HepG2 (cell line): ENCODE data around the gene ARMH3. TPM values are rescaled to one million over a fixed set of nuclear protein-coding genes. Genes with fewer than 3 reads are reported as not detected.

Experiments
- AKAP8 ChIP-seq: sonication (generic); formaldehyde crosslinking; IDR thresholded peaks from 2 replicates; pipeline ENCODE4 v1.5.1; 2020; ENCODE audit warnings: mild to moderate bottlenecking, missing genetic modification reagents
- BCL6 ChIP-seq: IDR thresholded peaks from 2 replicates; pipeline ENCODE4 v1.6.1; 2016; ENCODE audit warnings: missing genetic modification reagents, missing compliant biosample characterization
- CBX1 ChIP-seq: IDR thresholded peaks from one replicate; pipeline ENCODE4 v1.6.1; 2016; ENCODE audit warnings: antibody characterized with exemption, low read depth
- CBX5 ChIP-seq: sonication (generic); formaldehyde crosslinking; IDR thresholded peaks from 2 replicates; pipeline ENCODE4 v1.4.0; 2020; ENCODE audit warnings: missing genetic modification reagents, borderline replicate concordance
- ELF3 ChIP-seq: IDR thresholded peaks from 2 replicates; pipeline ENCODE4 v1.6.1; 2016; ENCODE audit warnings: missing genetic modification reagents, missing compliant biosample characterization
- FLYWCH1 ChIP-seq: sonication (generic); formaldehyde crosslinking; IDR thresholded peaks from 2 replicates; pipeline ENCODE4 v1.8.1; 2023; ENCODE audit warnings: mild to moderate bottlenecking, missing genetic modification reagents
- ISL2 ChIP-seq: sonication (generic); formaldehyde crosslinking; IDR thresholded peaks from 2 replicates; pipeline ENCODE4 v1.5.0; 2020; ENCODE audit warnings: missing genetic modification reagents
- JUNB ChIP-seq: sonication (generic); formaldehyde crosslinking; IDR thresholded peaks from 2 replicates; pipeline ENCODE4 v1.8.0; 2022; ENCODE audit warnings: missing genetic modification reagents, mild to moderate bottlenecking, borderline replicate concordance
- KAT2B ChIP-seq: fragments of 150-350 bp; IDR thresholded peaks from 2 replicates; pipeline ENCODE4 v1.6.1; 2014; ENCODE audit warnings: low read depth, low read length, borderline replicate concordance
- KLF12 ChIP-seq: sonication (generic); formaldehyde crosslinking; IDR thresholded peaks from 2 replicates; pipeline ENCODE4 v1.4.0; 2020; ENCODE audit warnings: missing genetic modification reagents, borderline replicate concordance
- MEF2D ChIP-seq: sonication (generic); formaldehyde crosslinking; IDR thresholded peaks from 2 replicates; pipeline ENCODE4 v1.5.1; 2020; ENCODE audit warnings: mild to moderate bottlenecking, missing genetic modification reagents
- MTF2 ChIP-seq: sonication (generic); formaldehyde crosslinking; IDR thresholded peaks from 2 replicates; pipeline ENCODE4 v1.5.0; 2020; ENCODE audit warnings: missing genetic modification reagents, borderline replicate concordance
- PITX1 ChIP-seq: sonication (generic); formaldehyde crosslinking; IDR thresholded peaks from 2 replicates; pipeline ENCODE4 v1.5.1; 2020; ENCODE audit warnings: mild to moderate bottlenecking, missing genetic modification reagents
- REPIN1 ChIP-seq: sonication (generic); formaldehyde crosslinking; IDR thresholded peaks from 2 replicates; pipeline ENCODE4 v1.8.0; 2022; ENCODE audit warnings: missing genetic modification reagents, low read depth, mild to moderate bottlenecking, borderline replicate concordance
- SALL1 ChIP-seq: sonication (generic); formaldehyde crosslinking; IDR thresholded peaks from 2 replicates; pipeline ENCODE4 v1.8.0; 2022; ENCODE audit warnings: mild to moderate bottlenecking, missing genetic modification reagents
- SRF ChIP-seq: IDR thresholded peaks from 2 replicates; pipeline ENCODE4 v1.6.1; 2011; ENCODE audit warnings: mild to moderate bottlenecking, low read depth, low read length, moderate library complexity
- STAT5B ChIP-seq: sonication (generic); formaldehyde crosslinking; IDR thresholded peaks from 2 replicates; pipeline ENCODE4 v1.4.0; 2020; ENCODE audit warnings: missing genetic modification reagents
- TBL1XR1 ChIP-seq: fragments of 150-350 bp; IDR thresholded peaks from 2 replicates; pipeline ENCODE4 v1.6.1; 2014; ENCODE audit warnings: borderline replicate concordance, low read length; ENCODE audit not compliant: partially characterized antibody
- ZBTB21 ChIP-seq: sonication (generic); formaldehyde crosslinking; IDR thresholded peaks from 2 replicates; pipeline ENCODE4 v1.4.0; 2020; ENCODE audit warnings: missing genetic modification reagents
- ZFX ChIP-seq: sonication (generic); formaldehyde crosslinking; IDR thresholded peaks from 2 replicates; pipeline ENCODE4 v1.4.0; 2020; ENCODE audit warnings: mild to moderate bottlenecking, low read depth, missing genetic modification reagents, moderate library complexity
- ZNF260 ChIP-seq: sonication (generic); formaldehyde crosslinking; IDR thresholded peaks from 2 replicates; pipeline ENCODE4 v1.4.0; 2020; ENCODE audit warnings: missing genetic modification reagents, low read depth, mild to moderate bottlenecking, borderline replicate concordance
- ZNF337 ChIP-seq: sonication (generic); formaldehyde crosslinking; IDR thresholded peaks from 2 replicates; pipeline ENCODE4 v1.5.1; 2020; ENCODE audit warnings: missing genetic modification reagents, low read depth, mild to moderate bottlenecking, borderline replicate concordance
- ZNF383 ChIP-seq: sonication (generic); formaldehyde crosslinking; IDR thresholded peaks from 2 replicates; pipeline ENCODE4 v1.4.0; 2020; ENCODE audit warnings: missing genetic modification reagents, mild to moderate bottlenecking, borderline replicate concordance
- ZNF451 ChIP-seq: sonication (generic); formaldehyde crosslinking; IDR thresholded peaks from 2 replicates; pipeline ENCODE4 v1.5.0; 2020; ENCODE audit warnings: mild to moderate bottlenecking, missing genetic modification reagents
- ZNF598 ChIP-seq: sonication (generic); formaldehyde crosslinking; IDR thresholded peaks from 2 replicates; pipeline ENCODE4 v1.5.1; 2020; ENCODE audit warnings: mild to moderate bottlenecking, missing genetic modification reagents, borderline replicate concordance
- ZNF614 ChIP-seq: IDR thresholded peaks from 2 replicates; pipeline ENCODE4 v1.6.1; 2018; ENCODE audit warnings: missing biosample characterization, missing genetic modification reagents, inconsistent platforms, borderline replicate concordance
- ZNF747 ChIP-seq: sonication (generic); formaldehyde crosslinking; IDR thresholded peaks from 2 replicates; pipeline ENCODE4 v1.8.1; 2023; ENCODE audit warnings: missing genetic modification reagents, mild to moderate bottlenecking, borderline replicate concordance
- ZNF749 ChIP-seq: sonication (generic); formaldehyde crosslinking; IDR thresholded peaks from 2 replicates; pipeline ENCODE4 v1.8.0; 2022; ENCODE audit warnings: mild to moderate bottlenecking, missing genetic modification reagents, moderate library complexity, borderline replicate concordance
- ZNF772 ChIP-seq: sonication (generic); formaldehyde crosslinking; IDR thresholded peaks from 2 replicates; pipeline ENCODE4 v1.5.0; 2020; ENCODE audit warnings: mild to moderate bottlenecking, missing genetic modification reagents
- ZNF816 ChIP-seq: sonication (generic); formaldehyde crosslinking; IDR thresholded peaks from 2 replicates; pipeline ENCODE4 v1.8.0; 2022; ENCODE audit warnings: missing genetic modification reagents, mild to moderate bottlenecking, borderline replicate concordance
- polyA plus RNA-seq, 8 experiments: library from polyadenylated mRNA; depleted of rRNA in 3 of 8; stranded (reverse) in 7 of 8; unstranded in 1 of 8; fragments of >200 nt; fragmentation: Illumina TruSeq in 4 of 8; extraction: Trizol in 4 of 8; gene quantifications; 2 replicates each; pipeline versions ENCODE4 v1.2.1 to v1.2.3, GENCODE V29; 2011 to 2016; ENCODE audit warnings: low read depth in 4 of 8, missing spikeins in 1 of 8, mixed read lengths in 1 of 8; ENCODE audit not compliant: insufficient read depth in 1 of 8
- total RNA-seq, 5 experiments: library from RNA; depleted of rRNA; stranded (reverse); fragments of >200 nt; fragmentation: Illumina TruSeq; extraction: Trizol; gene quantifications; 2 replicates each; pipeline ENCODE4 v1.2.3, GENCODE V29; 2016; ENCODE audit warnings: low read depth in 1 of 5
- TF ChIP-seq, protein P1 (sequence below): sonication (generic); formaldehyde crosslinking; IDR thresholded peaks from 2 replicates; pipeline ENCODE4 v1.8.0; 2022; ENCODE audit warnings: mild to moderate bottlenecking, missing genetic modification reagents, borderline replicate concordance

The ARMH3 gene
- total and polyA plus RNA-seq, 2 of the 13 experiments (the other 11 are each of a cell fraction or from before 2014, with no cell fraction given) = 8.4 to 16.9 TPM

DNA sequence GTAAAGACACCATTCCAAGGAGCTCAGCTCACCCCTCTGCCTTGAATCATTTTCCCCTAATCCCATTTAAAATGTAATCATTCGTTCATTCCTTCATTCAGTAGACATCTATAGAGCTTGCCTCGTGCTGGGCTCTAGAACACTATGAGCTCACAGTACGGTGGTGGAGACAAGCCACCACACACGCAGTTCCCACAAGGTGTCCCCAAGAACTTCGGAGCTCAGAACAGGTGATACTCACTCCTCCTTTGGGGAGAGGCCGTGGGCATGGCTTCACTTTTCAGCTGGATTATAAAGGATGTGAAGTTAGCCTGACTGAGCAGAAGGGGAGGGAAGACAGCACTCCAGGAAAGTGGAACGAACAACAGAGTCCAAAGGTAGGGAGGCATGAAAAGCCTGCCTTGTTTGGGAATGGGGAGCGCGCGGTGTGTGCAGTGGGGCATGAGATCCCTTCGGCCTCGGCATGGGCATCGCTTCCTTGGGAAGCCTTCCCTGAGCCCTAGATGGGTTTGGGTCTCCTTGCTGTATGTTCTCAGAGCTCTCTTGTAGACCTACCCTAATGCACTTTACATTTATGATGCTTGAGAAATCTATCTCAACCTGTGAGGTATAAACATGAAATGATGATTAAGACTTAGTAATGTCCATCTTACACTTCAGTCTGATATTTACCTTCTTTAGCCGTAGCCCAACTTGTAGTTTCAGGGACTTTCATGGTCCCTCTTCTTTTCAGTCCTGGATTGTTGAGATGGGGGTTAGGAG lies 236.9 kb downstream of the ARMH3 start (continued):
- TF ChIP-seq ZNF598 (CRISPR knock-in tag) = 0 out of 2 replicates have a peak, but pooled peaks have one; percentile 28
- 0 out of 2 replicates have a peak, but pooled peaks have one; percentile 25 for TF ChIP-seq CBX5 (CRISPR knock-in tag)
- no peak for TF ChIP-seq MTF2
- TF ChIP-seq ZNF747 = 0 out of 2 replicates have a peak, but pooled peaks have one; percentile 20
- no peak for TF ChIP-seq ZNF451 (CRISPR knock-in tag)
- peak; percentile 76 for TF ChIP-seq CBX1
- no peak for TF ChIP-seq ISL2 (CRISPR knock-in tag)
- TF ChIP-seq ZFX (CRISPR knock-in tag) = peak; percentile 51; the same call in 1 of the 2 replicates
- TF ChIP-seq ZNF337 (CRISPR knock-in tag) = 0 out of 2 replicates have a peak, but pooled peaks have one; percentile 26
- TF ChIP-seq TBL1XR1 = no peak
- peak; percentile 30; the same call in 1 of the 2 replicates for TF ChIP-seq ELF3 (CRISPR knock-in tag)
- TF ChIP-seq SRF = peak; percentile 68; the same call in 1 of the 2 replicates
- no peak for TF ChIP-seq STAT5B (CRISPR knock-in tag)
- TF ChIP-seq ZNF816 (CRISPR knock-in tag) = 0 out of 2 replicates have a peak, but pooled peaks have one; percentile 23
- TF ChIP-seq BCL6 (CRISPR knock-in tag) = peak; percentile 75
- no peak for TF ChIP-seq AKAP8 (CRISPR knock-in tag)
- TF ChIP-seq REPIN1 (CRISPR knock-in tag) = no peak
- 0 out of 2 replicates have a peak, but pooled peaks have one; percentile 36 for TF ChIP-seq ZBTB21 (CRISPR knock-in tag)
- peak; percentile 50; the same call in 1 of the 2 replicates for TF ChIP-seq SALL1
- 0 out of 2 replicates have a peak, but pooled peaks have one; percentile 29 for TF ChIP-seq ZNF383 (CRISPR knock-in tag)
- no peak for TF ChIP-seq KLF12 (CRISPR knock-in tag)
- TF ChIP-seq ZNF772 (CRISPR knock-in tag) = peak; percentile 12; the same call in 1 of the 2 replicates
- TF ChIP-seq MEF2D (CRISPR knock-in tag) = no peak
- TF ChIP-seq ZNF260 = no peak
- TF ChIP-seq KAT2B = no peak
- peak; percentile 65; the same call in 1 of the 2 replicates for TF ChIP-seq ZNF749 (CRISPR knock-in tag)
- TF ChIP-seq PITX1 (CRISPR knock-in tag) = no peak
- TF ChIP-seq ZNF614 (CRISPR knock-in tag) = peak; percentile 1; the same call in 1 of the 2 replicates
- no peak for TF ChIP-seq FLYWCH1 (CRISPR knock-in tag)
- TF ChIP-seq, protein P1, sequence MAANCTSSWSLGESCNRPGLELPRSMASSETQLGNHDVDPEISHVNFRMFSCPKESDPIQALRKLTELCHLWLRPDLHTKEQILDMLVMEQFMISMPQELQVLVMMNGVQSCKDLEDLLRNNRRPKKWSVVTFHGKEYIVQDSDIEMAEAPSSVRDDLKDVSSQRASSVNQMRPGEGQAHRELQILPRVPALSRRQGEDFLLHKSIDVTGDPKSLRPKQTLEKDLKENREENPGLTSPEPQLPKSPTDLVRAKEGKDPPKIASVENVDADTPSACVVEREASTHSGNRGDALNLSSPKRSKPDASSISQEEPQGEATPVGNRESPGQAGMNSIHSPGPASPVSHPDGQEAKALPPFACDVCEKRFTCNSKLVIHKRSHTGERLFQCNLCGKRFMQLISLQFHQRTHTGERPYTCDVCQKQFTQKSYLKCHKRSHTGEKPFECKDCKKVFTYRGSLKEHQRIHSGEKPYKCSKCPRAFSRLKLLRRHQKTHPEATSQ (CRISPR knock-in tag) = no peak
- TF ChIP-seq JUNB = no peak
